HG03575 (cell line): ENCODE results near the gene NOL9.

Source experiments
- ATAC-seq: cut with Tn5 transposase; IDR thresholded peaks from one replicate; pipeline ENCODE4 v1.9.1; 2021; ENCODE audit not compliant: unreplicated experiment, insufficient number of reproducible peaks, low FRiP score; ENCODE audit errors: extremely low read depth

NOL9 gene

DNA sequence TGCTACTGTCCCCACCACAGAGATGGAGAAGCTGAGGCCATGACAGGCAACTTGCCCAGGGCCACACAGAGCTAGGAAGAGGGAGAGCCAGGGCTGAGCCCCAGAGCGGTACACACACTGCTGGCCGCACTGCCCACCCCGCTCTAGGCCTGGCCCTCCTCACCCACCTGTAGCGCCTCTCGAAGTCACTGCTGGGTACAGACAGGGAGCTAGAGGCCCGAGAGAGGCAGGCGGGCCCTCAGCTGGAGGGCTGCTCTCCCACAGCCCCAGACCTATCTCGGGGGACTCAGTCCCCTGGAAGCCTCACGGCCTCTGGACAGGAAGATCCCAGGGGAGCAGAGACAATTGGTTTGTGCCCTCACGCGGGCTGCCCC, 45.5 kb downstream of the NOL9 start:
- no peak for ATAC-seq

DNA sequence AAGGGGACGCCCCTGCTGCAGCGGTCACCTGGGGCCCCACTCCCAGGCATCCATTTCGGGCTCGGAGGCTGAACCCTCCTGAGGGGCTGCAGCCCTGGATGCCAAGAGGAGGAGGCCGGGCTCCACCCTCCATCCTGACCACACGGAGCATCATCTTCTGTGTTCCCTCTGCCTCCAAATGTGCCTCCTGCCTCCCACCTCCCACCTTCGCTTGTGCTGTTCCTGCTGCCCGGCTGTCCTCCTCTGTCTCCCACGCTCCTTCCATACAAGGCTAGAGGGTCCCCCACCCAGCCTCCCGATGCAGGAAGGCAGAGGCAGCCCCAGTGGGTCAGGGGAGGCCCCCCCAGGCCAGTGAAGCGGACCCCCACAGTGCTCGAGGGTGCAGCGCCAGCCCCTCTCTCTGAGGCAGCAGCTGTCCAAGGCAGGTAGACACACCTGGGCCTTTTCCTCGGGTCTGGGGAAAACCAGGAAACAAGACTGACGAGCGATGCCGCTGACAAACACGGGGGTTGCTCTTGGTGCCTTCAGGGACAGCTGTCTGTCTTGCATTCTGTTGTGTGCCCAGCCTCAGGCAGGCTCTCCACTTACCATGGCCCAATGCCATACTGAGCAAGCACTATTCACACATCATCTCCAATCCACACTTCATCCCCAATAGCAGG, 46.0 kb downstream of the NOL9 start:
- ATAC-seq: no peak

DNA sequence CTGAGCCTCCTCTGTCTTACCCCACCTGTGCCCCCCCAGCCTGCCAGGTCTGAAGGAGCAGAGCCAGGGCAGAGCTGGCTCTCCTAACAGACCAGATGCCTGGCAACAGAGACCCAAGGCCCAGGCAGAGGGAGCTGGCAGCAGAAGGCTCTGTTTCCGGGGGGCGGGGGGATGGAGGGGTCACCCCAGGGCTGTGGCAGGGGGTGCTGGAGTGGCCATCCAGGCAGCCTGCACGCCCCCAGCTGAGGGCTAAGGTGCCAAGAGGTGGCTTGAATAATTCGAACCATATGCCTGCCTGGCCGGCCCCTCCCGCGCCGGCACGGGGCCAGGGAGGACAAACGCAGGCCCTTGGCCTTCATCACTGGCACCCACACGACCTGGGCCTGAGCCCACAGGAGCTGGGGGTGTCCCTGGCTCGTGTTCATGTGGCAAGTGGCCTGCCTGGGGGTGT, 46.8 kb downstream of the NOL9 start:
- ATAC-seq: no peak

DNA sequence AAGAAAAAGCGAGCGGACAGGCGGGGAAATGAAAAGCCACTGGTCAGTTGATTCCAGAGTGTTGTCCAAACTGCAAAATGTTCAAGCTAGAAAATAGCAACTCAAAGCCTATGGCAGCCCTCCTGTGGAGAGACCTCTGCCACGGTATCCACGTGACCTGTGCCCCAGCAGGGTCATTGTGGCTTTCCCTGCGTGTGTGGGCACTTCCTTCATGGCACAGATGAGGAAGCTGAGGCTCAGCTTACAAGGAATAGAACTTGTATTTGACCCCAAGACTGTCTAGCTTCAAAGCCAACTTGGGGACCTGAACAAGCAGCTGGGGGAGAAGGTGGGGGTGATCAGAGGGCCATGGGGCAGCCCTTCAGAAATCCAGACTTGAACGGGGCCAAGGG, 47.3 kb downstream of the NOL9 start:
- ATAC-seq: no peak

DNA sequence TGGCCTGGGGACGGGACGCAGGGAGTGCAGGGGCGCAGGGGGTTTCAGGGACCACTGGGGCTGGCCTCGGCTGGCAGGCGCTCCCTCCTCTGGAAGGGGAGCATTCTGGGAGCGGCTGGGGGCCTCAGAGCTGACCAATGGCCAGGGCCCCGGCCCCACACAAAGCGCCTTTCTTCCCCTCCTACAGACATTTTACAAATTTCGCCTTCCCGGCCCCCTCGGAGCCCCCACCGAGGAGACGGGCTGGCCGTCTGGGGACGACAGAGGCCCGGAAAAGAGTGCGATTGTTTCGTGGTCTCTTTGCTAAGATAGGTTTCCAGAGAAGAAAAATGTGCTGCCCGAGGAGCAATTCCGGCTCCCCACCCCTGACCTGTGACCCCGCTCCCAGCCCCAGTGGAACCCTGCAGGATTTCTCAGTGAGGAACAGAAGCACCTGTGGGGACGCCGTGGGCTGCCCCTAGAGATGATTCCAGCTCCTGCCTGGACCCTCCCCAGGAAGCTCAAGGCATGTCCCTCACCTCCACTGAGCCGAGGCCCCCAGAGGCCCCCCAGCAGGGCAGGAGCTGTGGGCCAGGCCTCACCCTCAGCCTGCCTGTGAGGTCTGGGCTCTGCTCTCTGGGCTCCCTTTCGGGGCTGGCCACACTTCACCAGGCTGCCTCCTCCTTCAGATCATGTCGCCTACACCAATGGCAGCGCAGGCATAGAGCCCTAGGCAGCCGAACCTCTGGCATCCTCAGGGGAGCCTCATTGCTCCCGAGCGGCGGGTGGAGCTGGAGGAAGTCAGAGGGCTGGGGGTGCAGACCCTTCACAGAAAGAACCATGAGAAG, 47.9 kb downstream of the NOL9 start:
- no peak for ATAC-seq

DNA sequence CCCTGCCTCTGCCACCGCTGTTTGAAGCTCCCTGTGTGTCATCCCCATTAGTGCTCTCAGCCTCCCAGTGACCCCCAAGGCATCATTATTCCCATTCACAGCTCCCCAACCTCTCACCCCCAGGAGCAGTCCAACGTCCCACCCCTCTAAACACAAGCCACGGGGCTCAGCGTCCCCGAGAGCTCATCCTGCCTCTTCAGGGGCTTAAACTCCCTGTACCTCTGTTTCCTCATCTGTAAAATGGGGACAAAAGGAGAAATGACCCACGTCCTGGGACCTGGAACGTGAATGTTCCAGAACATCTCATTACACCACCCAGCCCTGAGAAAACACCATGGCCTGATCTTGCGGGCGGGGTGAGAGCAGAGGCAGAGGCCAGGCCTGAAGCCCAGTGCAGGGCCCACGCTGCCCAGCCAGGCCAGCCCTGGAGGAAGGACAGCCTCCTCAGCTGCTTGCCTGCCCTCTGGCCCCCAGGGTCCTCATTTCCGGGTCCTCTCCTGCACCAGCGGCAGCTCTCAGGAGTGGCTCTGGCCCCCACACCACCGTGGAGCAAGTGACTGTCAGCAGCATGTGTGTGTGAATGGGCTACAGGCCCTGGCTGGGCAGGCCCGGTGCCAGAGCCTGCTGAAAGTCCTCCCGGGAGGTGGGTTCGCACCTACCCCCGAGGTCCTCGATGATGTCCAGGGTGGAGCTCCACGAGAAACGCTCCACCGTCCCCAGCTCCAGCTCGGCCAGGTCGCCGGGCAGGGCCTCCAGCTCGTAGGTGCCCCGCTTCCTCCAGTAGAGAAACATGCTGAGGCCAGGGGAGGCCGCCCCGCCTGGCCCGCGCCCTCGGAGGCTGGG, 48.7 kb downstream of the NOL9 start:
- ATAC-seq: no peak

DNA sequence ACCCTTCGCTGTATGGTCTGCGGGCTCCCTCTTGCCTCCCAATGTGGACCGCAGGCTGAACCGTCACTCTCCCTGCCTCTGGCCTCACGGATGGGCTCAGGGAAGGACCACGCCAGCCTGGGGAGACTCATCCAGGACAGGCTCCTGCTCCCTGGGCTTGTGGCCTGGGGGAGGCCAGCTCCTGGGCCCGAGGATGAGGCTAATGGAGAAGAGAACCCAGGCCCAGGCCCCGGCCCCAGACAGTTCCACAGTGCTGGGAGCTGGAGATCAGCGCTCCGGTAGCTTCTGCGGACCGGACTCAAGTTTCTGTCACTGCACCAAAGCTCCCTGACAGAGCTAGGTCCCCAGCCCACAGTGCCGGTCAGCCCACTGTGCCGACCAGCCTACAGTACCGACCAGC, 49.4 kb downstream of the NOL9 start:
- ATAC-seq: no peak

DNA sequence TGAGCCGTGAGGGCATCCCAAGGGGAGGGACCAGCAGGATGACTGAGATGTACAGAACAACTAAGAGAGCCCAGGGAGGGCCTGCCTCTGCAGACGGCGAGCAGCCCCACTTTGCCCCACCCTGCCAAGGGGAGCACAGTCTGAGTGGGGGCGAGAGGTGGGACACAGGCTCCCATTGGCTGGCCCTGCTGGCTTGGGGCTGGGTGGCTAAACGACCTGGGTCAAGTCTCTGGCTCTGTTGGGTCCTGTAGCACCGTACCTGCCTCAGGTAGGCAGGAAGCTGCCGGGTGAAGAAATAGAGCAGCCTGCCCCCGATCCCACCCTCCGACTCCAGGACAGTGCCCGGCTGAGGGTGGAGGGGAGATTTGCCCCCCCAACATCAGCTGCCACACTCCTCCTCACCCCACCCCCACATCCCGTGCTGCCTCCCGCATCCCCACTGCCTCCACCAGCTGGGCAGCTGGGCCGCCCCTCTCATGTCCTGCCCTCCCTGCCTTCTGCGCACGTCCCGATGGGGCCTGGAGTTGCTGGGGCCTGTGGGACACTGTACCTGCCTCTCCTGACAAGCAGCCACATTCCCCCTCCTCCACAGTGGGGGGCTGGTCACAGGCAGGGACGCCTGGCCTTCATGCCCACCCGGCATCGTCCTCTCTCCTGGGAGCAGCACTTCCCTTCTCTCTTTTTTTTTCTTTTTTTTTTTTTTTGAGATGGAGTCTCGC, 50.3 kb downstream of the NOL9 start:
- no peak for ATAC-seq

DNA sequence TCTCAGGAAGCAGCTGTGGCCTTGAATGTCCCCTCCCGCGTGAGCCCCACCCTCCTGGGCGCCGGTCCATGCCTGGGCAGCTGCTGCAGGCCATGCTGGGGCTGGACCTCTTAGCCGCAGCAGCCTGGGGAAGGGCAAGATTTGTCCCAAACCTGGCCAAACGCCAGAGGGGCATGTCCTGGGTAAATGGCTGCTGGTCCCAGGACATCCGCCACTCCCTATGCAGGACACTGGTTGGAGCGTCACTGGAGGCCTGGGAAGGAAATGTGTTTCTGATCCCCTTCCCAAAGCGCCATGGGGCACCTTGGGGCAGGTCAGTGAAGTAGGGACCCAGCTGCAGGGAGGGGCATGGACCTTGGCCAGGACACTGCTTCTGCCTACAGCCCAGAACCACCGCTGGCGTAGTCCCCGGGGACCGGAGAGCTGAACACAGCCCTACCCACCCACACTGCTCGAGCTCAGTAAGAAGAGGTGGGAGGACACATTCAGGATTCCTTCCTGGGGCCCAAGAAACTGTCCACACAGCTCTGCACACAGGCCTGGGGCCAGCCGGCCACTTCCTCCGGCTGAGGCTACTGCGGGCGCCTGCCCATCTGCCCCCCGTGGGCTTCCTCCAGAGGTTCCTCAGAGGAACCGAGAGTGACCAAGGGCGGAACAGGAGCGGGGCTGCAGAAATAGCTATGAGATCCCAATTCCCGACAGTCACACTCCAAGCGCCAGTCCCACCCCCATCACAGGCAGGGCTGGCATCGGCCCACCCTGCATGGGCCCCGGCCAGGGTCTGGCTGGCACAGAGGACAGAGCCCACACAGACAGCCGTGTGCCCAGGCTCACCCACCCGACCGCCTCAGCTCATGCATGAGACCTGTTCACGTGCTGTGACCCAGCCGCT, 52.1 kb downstream of the NOL9 start:
- no peak for ATAC-seq

DNA sequence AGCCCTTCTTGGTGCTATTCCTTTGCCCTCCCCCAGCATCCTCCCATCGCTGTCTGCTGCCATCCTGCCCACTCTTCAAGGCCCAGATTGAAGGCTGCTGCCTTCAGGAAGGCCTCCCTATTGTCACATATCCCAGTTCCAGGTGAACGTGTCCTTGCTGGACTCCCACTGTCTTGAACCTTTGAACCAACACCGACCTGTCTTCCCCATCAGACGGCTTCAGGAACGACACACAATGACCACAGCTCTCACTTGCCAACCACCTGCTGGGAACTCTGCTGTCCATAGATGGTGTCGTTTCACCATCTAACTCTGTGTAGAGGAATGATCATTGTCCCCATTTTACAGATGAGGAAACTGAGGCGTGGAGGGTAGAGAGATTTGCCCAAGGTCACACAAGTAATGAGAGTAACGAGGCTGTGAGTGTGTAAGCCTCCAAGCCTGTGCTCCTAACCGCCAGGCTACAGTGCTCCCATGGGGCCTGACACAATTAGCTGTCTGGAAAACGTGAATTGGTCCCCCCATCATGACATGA, 53.0 kb downstream of the NOL9 start:
- ATAC-seq: no peak

DNA sequence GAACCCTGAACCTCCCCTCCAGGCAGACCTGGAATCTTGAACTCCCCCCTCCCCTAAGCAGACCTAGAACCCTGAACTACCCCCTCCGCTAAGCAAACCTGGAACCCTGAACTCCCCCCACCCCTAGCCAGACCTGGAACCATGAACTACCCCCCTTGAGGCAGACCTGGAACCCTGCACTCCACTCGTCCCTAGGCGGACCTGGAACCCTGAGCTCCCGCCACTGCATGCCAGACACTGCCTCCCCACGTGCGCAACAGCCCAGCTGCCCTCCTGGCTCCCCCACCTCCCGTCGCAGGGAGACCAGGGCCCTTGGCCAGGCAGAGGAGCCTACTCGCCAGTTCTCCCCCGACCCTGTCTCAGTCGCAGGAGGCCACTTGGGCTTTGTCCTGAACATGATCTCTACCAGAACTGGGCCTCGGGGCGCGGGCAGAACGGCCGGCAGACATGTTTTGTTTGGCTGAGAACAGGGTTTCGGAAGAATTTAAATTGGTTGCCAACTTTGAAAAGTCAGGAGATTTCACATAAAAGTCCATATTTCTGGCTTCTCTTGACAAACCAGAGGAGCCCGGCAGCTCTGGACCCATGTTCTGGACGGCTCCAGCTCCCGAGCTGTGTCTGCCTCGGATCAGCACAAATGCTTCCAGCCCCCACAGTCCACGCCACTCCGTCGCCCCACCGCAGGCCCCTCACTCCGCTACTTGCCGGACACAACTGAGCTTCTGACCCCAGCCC, 53.6 kb downstream of the NOL9 start:
- no peak for ATAC-seq

DNA sequence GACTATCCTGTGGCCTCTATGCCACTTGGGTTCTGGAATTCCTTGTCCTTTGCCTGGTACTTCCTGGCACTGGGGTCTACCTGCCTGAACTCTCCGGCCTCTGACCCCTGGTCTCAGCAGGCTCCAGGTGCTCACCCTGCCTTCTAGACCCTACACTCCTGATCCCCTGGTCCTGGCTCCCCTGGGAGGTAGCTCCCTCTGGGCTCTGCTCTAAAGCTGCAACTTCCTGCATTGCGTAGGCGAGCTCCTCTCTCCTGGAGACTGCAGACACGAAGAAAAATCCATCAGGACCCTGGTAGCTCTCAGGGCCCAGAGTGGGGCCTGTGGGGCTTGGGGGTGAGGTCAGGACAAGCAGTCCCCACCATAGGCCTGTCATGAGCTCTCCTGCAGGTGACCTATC, 55.0 kb downstream of the NOL9 start:
- no peak for ATAC-seq

DNA sequence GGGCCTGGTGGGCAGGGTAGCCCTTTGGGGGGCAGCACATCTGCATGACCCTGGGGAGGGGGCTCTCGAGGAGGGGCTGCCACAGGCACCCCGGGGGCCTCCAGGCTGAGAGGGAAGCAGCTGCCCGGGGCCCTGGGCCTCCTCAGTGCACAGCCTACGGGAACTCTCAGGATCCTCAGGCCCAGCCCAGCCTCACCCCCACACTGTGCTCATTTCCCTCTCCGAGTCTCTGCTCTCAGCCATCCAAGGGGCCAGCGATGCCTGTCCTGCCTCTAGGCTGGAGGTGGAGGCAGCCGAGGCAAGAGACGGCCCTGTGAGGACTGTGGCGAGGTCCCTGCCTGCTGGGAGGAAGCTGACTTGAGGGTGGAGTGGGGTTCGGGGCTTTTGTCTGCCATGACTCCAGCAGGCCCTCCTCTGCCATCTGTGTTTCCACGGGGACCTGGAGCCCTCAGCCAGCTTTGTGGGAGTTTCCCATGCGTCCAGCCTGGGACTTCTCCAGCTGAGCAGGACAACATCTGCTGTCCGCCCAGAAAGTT, 55.7 kb downstream of the NOL9 start:
- no peak for ATAC-seq

DNA sequence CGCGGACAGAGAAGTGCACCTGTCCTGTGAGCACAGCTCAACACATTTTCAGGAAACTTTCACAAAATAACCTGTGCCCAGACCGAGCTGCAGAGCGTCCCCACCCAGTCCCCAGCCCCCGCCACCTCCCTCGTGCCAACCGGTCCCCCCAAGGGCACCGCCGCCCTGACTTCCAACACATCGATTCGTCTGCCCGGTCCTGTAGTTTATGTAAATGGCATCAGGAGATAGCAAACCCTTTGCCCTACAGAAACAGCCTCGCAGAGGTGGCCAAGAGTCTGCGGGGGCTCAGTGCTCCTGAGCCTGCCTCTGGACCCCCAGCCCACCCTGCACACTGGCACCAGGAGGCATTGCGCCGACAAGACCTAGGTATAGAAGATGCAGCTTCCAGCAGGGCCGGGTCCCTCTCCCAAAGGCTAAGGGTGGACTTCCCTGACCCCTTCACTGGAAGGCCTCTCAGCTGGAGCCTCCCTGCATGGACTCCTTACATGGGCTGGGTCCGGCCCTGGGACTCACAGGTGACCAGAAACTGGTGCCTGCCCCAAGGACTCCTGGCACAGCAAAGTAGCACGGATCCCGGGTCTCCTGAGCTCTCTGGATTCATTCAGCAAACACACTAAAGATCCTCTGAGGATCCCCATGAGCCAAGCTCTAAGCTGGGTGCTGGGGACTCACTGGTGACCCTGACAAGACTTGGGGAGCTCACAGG, 56.3 kb downstream of the NOL9 start:
- ATAC-seq: no peak

DNA sequence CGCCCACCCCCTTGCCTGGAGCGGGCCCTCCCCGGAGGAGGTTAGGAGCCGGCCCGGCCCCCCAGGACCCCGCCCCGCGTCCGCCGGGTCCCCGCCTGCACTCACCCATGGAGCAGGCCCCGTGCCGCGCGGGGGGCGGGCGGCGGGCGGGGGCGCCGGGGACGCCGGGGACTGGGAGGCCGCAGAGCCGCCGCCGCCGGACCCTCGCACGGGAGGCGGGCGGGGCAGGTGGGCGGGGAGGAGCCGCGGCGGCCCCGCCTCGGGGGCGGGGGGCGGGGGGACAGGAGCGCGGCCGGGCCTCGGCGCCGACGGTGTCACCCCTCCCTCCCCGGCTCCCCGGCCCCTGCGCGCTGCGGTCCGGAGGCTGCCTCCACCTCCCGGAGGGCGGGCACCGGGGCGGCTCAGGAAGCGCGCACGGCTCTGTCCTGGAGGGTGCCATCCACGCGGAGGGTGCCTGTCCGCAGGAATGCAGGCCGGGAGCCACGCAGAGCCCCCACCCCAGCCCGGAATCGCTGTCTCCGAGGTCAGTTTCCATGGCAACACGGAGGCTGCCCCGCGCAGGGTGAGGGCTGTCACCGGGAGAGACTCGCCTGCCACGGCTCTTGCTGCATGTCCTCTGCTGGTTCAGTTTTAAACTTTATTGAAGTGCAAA, 57.0 kb downstream of the NOL9 start:
- ATAC-seq: no peak

DNA sequence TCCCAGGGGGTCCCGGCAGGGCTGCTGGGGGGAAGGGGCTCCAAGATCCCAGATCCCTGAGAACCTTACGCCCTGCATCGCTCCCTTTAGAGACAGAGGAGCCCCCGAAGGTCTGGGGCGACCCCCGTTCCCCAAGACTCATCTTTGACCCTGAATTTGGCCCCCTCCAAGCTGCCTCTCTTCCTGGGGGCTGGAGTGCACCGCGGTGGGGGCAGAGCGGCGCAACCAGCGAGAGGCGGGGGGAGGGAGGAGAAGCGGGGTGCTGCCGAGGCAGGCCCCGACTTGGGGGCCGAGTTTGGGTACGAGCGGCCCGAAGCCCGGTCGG, 57.5 kb downstream of the NOL9 start:
- ATAC-seq: no peak
